CD4-positive, alpha-beta T cell treated with Interleukin-15 for 4 hours (primary cell): ENCODE data around the gene GRID2.
"Not testable (repeated sequence)": the region's sequence is repeated elsewhere in the genome, so short reads cannot be mapped to it uniquely, and the experiment has no call there.

Experiments
- DNase-seq: peaks from one replicate; pipeline ENCODE4 v3.0.0-alpha.2; 2020; ENCODE audit warnings: low spot score

The GRID2 gene

DNA sequence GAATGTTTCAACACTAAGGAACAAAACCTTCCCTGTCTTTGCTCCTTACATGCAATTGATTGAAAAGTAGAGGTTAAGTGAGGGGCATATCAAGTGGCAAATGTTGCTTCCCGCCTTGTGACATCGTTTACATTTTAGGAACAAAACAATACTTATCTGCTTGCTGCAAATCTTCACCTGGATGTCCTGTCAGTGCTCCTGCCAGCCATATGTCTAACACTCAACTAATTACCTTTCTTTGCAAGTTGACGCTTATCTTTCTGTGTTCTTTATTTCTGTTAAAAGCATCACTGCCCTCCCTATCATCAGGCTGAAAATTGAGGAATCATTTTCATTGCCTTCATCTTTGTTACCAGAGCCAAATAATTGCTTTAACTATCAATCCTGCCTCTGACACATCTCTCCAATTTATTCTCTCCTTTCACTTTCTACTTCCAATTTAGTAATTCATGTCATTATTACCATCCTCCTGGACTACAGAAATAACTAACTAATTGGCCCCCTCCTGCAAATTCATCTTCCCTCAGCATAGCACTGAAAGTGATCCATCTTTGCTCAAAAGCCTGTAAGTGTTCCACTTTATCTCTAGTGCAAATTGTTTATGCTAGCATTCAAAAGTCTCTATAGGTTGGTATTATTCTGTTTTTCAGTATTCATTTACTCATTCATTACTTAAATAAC, 1226.1 kb downstream of the GRID2 start:
- no peak for DNase-seq

DNA sequence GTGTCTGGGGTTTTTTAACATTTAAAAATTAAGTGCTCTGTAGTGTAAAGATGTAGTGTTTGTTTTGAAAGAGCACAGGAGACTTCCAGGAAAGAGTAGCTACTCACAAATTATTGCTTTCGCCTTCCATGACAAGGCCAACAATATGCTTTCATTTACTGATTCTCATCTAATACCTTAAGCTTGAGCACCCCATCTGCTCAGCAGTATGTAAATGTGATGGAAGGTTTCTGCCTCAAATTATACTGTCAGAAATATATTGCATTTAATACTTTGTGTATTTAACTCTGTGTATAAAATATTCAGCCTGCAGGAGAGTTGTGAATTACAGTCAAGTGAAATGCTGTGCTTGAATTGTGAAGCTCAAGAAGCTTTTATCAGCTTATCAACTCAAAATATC, 1228.5 kb downstream of the GRID2 start:
- DNase-seq = no peak

DNA sequence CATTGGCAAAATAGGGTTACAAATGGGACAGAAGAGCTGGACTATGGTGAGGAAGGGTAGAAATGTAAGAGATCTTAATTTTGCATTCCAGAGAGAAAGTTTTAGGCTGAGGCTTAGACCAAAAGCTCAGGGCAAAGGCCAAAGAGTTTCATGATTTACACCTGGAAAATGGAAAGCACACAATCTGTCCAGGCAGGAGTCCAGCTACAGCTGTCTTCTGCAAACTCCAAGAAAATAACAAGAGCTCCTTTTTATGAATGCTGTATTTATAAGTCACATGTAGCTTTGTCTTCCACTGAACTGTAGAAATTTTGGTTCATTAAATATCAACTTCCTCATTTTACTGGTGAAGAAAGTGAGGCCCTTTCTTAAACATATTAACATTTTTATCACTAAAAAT, 1236.8 kb downstream of the GRID2 start:
- no peak for DNase-seq

DNA sequence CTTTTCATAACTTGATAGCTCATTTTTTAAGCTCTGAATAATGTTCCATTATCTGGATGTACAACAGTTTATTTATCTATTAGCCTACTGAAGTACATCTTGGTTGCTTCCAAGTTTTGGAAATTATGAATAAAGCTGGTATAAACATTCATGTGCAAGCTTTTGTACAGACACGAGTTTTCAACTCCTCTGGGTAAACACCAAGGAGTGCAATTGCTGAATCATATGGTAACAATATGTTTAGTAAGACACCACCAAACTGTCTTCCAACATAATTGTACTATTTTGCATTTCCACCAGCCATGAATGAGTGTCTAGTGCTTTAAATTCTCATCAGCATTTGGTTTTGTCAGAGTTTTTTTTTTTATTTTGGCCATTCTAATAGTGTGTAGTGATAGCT, 1258.1 kb downstream of the GRID2 start:
- no peak for DNase-seq

DNA sequence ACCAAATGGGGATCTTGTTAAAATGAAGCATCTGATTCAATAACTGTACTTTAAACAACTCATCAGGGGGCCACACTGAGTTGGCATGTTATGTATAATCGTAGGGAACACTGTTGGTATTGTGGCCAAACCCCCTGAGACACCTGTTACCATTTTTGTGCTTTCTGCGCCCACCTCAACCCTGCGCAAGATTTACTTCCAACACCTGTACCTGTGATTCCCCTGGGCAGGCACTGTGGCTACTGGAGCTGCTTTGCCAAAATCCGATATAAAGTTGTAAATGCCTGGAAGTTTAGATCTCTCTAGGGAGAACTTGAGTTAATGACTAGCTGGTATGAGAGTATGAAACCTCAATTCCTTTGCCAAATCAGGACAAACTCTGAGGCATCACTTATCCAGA, 1265.0 kb downstream of the GRID2 start:
- no peak for DNase-seq

DNA sequence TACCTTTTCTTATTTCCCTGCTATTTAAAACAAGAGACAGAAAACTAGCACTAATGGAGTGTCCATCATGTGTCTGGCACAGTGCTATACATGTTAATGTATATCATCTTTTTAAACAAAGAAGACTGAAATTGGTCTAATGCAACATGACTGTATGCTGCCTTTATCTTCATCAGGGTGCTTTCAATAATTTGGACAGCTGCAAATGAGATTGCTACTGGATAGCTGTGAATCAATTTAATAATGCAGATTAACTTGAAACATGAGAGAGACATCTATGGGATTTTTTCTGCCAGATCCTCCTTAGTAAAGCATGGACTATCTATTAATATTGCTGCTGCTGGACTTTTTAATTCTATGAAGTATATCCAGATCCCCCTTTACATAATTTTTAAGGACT, 1269.5 kb downstream of the GRID2 start:
- no peak for DNase-seq

DNA sequence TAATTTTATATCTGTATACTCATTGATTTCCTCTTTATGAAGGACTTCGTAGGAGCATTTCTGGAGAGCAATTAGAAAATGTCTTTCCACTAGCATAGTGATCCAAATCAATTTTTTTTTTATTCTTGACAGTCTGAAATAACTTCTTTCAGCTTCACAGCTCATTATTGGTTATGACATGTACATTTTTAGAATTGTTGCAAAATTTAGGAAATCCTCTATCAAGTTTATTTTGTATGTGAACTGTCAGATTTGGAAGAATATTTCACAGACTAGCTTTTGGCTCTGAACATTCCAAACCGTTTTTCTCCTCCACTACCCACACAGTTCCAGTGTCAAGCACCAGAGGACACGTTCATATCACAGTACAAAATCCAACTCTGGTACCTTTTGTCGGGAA, 1275.2 kb downstream of the GRID2 start:
- DNase-seq = no peak

DNA sequence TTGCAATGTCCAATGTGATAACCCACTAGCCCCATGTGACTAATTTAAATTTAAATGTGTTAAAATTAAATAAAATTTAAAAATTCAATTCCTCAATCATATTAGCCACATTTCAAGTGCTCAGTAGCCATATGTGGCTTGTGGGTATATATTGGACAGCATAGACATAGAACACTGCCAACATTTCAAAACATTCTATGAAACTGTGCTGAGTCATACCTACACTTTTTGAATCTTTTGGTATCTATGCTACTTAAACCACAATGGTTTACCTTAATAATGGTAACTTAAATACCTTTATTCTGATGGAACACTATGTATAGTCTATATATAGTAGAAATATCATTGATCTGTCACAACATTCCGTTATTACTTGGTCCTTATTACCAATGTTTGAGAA, 1301.4 kb downstream of the GRID2 start:
- DNase-seq = no peak

DNA sequence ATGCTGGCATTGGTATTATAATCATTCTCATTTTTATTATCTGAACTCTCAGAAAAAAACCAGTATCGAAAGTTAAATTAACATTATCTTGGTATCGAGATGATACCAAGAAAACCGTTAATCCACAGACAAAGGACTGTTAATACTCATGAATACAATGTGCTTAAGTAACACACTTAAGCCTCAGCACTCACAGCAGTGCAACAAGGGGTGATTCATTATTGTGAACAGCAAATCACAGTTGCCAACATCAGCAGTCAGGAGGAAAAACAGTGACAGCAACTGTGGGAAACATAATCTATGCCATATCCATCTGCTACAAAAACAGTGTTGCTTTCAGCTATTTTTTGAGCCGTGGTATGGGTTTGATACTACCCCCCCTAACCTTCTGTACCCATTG, 1313.8 kb downstream of the GRID2 start:
- no peak for DNase-seq

DNA sequence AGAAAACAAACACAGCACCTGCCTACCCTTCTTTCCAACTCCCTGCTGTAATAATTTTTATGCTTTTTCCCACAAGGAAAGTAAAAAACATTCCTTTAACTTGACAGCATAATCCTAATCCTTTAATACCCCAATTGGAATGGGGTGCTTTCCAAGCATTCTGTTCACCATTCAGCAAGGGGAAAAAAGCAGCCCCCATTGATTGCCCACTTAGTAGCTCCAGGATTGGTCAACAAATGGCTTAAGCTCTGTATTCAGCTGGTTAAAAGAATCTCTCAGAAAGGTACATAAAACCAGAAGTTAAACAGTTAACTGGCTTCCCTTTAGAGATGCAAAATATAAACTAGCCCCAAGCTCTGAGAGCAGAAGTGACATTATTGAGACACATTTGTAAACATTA, 1330.0 kb downstream of the GRID2 start:
- no peak for DNase-seq

DNA sequence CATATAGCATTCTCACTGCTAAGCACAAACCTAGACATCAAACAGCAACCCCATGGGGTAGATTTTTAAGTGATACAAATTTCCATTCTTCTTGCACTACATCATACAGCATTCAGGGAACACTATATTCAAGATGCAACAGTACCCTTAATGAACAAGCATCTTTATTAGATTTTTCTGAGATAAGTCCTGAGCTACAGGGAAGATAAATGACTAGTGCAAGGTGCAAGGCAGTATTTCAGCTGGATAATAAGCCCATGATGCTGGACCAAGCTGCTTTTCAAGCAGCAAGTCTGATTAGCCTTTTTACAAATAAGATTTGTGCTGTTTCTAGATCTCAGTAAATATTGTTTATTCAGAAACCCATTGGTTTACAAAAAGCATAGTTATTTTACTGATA, 1332.2 kb downstream of the GRID2 start:
- DNase-seq = no peak

DNA sequence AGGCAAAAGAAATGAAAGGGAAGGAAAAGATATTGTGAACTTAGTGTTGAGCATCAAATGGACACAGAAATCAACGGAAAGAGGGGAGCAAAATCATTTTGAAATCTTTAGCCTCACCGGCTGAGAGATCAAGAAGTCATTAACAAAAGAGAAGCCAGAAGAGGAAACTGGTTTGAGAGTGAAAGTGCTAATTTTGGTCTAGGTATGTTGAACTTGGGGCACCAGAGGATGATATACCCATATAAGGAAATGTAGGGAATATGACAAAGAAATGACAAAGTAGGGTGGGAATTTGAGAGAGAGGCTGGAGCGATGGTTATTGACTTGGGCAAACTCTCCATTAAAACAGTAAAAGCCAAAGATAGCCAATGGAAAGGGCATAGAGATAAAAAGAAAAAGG, 1341.4 kb downstream of the GRID2 start:
- no peak for DNase-seq

DNA sequence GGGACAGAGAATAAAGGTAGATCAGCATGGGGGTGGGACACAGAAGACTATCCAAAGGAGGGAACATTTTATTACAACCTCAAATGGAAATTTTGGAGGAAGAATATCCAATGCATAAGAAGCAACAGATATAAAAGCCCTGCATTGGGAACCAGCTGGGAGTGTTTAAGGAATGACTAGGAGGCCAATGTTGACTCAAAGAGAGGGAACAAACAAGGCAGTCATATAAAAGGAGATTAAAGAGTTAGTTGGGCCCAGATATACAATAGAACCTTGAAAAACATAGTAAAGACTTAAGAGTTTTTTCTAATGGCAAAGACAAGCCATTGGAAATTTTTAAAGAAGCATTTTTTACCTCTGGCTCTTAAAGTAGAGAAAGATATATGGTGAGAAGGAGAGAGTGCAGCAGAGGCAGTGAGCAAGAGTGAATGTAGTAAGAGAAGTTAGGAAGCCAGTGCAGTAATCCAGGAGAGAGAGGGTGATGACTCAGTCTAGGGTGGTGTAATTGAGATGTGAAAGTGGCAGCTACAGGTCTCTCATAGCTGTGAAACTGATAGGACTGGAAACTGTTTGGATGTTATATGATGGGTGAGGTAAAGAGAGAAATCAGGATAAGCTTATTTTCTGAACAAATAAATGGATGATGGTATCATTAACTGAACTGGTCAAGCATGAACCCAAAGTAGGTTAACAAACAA, 1342.6 kb downstream of the GRID2 start:
- no peak for DNase-seq

DNA sequence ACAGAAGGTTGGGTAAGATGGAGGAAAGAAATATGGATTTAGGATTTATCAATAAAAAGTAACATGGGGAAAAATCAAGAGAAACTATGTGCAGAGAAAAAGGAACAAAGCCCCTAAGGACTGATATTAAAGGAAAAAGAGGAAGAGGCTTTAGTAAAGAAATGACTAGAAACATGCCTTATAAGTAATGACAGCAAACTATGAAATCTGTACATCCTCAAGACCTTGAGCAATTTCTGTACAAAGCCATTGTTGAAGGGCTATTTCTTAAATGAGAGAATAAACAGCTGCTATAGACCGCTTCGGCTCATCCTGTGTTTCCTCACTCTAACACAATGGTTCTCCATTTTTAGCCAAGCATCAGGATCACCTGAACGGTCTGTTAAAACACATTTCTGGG, 1344.5 kb downstream of the GRID2 start:
- no peak for DNase-seq

DNA sequence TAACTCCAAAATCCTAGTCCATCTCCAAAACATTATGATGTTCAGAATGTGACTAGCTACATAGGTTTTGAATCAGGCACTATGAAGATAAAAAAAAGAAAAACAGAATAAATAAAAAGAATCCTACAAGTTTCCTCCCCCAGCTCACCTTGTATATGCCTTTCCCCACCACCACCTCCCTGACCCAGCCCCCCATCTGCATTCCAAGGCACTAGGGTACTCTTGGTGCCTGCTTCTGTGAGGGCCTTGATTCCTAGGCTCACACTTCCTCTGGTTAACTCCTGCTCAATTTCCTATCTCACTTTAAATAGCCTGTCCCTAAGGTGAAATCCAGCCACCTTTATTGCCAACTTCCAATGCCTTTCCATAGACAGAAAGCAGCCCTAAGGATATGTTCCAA, 1346.1 kb downstream of the GRID2 start:
- no peak for DNase-seq

DNA sequence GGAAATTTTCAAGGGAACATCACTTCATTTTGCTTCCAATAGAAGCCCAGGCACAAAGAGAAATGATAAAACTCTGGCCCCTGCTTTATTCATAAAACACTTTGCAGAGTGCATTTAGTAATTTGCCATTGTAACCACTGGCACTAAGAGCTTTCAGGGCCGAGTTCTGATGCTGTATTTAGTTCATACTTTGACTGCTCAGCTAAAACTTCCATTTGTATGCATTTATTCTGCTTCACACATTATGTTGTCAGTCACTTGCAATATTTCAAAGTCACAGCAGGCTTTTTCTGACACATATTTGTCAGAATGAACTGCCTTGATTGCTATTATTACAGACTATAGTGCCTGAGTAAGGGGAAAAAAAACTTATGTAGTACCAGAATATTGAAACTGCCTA, 1350.4 kb downstream of the GRID2 start:
- no peak for DNase-seq

DNA sequence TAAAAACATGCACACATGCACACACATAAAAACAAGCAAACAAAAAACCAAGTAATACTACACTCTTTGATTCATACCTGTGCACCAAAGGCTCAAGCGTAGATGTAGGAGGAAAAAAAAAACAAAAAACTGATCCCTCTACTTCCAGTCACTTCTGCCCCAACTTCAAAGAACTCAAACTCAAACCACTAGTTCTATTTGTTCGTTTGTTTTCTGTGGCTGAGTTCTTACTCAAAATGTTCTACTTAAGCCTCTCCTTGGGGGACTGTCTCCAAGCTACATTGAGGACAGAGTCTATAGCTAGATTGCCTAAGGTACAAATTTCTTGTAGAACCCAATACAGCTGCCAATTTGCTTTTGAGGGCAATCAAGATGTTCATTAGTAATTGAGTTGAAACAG, 1353.8 kb downstream of the GRID2 start:
- DNase-seq = no peak

DNA sequence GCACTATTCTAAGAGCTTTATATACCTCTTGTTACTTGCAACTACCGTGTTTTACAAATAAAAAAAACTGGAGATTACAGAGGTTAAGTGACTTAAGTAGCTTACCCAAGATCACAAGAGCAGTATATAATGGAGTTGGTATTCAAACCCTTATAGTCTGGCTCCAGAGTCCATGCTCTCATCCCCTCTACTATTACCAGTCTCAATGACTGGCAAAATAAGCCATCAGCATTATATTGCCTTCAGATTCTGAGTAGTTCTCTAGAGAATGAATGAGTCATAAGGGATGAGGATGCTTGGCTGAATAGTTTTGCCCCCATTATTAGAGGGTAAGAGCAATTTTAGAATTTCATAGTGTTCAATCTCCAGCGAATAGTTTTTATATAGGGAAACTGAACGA, 1354.7 kb downstream of the GRID2 start:
- no peak for DNase-seq

DNA sequence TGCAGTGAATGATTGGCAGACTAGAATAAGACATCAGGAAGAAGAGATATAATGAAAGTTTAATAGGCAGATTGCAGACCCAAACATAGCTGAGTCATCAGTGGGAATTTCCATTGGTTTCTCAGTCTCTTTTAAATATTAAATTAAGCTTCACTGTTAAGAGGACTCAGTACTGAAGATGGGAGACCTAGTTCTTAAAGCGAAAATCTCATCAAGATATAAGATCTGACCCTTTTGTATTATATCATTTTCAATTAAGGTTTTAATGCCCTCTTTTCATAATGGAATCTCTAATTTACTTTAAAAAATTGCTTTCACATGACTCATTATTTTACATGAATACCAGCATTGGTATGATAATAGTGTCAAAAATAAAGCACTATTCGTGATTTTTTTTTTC, 1355.9 kb downstream of the GRID2 start:
- no peak for DNase-seq

DNA sequence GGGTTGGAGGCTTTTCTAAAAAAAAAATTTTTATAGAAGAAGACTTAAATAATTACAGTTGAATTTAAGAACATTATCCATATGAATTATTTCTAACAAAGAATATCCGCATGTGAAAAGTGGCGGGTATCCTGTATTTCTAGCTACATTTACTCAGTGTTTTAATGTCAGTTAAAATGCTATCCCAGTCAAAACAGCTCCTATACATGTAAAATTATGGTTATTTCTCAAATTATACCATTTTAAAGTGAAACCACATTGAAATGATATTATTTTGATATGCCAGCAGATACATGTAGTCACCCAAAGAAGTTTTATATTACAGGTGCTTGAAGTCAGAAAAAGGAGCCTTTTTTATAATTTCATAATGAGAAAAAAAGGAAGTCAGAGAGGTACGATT, 1356.3 kb downstream of the GRID2 start:
- DNase-seq = no peak

DNA sequence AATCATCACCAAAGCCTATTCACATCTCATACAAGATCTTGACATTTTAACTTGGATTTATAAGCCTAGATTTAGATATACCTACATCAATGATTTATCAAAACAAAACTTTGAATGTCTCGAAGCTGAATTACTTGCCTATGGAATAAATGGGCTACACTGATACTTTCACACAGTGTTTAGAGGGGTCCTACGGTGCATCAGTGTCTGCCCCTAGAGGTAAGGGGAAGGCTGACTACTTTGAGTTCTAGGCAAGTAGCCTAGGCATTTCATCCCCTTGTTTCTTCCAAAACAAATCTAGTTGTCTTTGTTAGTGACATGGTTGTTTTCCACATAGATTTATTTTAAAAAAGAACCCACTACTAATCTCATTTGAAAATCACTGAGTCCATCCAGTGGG, 1366.7 kb downstream of the GRID2 start:
- no peak for DNase-seq

DNA sequence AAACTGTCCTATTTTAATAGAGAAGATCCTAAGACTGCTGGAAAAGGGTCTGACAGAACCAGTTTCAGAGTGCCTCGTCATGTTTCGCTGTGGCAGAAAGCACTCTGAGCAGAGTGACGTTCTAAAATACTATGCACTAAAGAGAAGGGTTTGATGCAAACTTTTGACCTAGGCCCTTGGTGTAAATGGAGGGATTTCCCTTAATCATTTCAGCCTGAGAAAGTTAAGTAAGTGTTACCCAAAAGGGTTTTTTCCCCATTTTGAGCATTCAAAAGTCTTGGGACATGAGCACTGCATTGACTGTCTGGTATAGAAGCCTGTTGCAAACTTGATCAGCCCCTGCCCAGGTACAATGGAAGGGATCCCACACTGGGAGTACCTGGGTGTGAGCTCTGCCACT, 1367.3 kb downstream of the GRID2 start:
- no peak for DNase-seq

DNA sequence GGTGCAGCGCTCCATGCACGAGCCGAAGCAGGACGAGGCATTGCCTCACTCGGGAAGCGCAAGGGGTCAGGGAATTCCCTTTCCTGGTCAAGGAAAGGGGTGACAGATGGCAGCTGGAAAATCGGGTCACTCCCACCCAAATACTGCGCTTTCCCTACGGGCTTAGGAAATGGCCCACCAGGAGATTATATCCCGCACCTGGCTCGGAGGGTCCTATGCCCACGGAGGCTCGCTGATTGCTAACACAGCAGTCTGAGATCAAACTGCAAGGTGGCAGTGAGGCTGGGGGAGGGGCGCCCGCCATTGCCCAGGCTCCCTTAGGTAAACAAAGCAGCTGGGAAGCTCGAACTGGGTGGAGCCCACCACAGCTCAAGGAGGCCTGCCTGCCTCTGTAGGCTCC, 1373.2 kb downstream of the GRID2 start:
- DNase-seq = not testable (repeated sequence)

DNA sequence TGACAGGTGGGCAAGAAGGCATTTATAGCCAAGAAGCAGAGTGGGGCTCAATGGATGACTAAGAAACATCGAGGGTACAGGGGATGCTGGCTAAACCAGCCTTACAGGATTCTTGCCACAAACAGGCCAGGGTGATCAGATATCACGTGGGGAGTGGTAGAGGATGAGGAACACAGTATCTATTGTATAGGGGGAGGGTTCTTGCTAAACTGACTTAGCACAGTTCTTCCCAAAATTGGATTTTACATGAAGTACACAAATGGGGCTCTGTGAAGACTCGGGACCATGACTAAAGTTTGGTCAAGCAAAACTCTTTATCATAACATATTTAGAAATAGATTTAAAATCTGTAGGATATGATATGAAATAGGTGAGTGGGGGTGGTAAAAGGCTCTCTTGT, 1380.8 kb downstream of the GRID2 start:
- DNase-seq = no peak
